ENCODE measurements around the gene NKX1-1.
"Not testable (repeated sequence)": the region's sequence is repeated elsewhere in the genome, so short reads cannot be mapped to it uniquely, and the experiment has no call there.

NKX1-1 gene

GRCh38 chr4:1394554-1395388 is 11.5 kb downstream of the NKX1-1 start:
- not testable (repeated sequence) for H3K4me2 ChIP-seq (ENCODE audit: low read depth, low read length); H3K9ac ChIP-seq (ENCODE audit: low read length); H3F3A ChIP-seq (ENCODE audit: insufficient read depth, low read length); H3K27me3 ChIP-seq (replicated peaks; ENCODE audit: insufficient read depth, low read length); H3K27ac ChIP-seq (ENCODE audit: low read length); H3K36me3 ChIP-seq (replicated peaks; ENCODE audit: insufficient read depth, low read length); H3K4me1 ChIP-seq (ENCODE audit: low read length); H3K9me3 ChIP-seq (replicated peaks; ENCODE audit: insufficient read depth, low read length); H2AFZ ChIP-seq (ENCODE audit: low read length); DNase-seq; H3K9me2 ChIP-seq (replicated peaks; ENCODE audit: insufficient read depth, low read length); H3K4me3 ChIP-seq (ENCODE audit: low read length); H3K79me2 ChIP-seq (ENCODE audit: low read length); H4K20me1 ChIP-seq (ENCODE audit: insufficient read depth, low read length)

DNA sequence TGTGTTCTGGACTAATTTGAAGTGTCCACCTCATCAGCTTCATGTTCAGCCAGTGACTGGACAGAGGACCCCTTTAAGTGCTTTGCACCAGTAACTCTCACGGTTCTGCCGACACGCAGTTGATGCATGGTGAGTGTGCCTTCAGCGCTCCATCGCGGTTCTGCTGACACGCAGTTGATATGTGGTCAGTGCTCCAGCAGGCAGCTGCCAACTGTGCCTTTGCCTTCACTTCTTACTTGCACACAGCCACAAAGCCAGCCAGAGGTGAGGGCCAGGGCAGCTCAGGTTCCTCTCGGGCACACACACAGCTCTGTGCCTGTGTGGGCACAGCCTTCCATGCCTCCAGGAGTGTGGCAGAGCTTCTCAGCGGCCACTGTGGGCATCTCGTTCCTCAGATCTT is 12.4 kb downstream of the NKX1-1 start:
- TF ChIP-seq EZH2phosphoT487 (IDR thresholded peaks at IDR 0.05; ENCODE audit: low read length) = no peak
- TF ChIP-seq CTCF (IDR thresholded peaks at IDR 0.05; ENCODE audit: low read length) = no peak
- TF ChIP-seq EZH2 (optimal IDR thresholded peaks at IDR 0.05; ENCODE audit: low read depth, low read length) = no peak
- no peak overlapping the region for H3K4me3 ChIP-seq (ENCODE audit: low read length)
- no peaks in the 10 kb centered on the region for H3K27me3 ChIP-seq (replicated peaks; ENCODE audit: insufficient read depth, low read length)

DNA sequence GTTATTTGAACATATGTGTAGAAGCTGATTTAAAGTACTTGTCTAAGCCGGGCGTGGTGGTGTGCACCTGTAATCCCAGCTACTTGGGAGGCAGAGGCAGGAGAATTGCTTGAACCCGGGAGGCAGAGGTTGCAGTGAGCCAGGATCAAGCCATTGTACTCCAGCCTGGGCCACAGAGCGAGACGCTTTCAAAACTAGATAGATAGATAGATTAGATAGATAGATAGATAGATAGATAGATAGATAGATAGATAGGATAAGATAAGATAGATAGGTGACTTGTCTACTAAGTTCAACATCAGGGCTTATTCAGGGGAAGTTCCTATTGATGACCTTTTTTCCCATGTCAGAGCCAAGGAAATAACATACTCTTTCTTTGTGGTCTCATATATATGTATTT is 12.9 kb downstream of the NKX1-1 start:
- H3K27me3 ChIP-seq (replicated peaks; ENCODE audit: insufficient read depth, low read length); H3K27ac ChIP-seq (ENCODE audit: low read length); H3K4me2 ChIP-seq (ENCODE audit: low read depth, low read length); H3K9me2 ChIP-seq (replicated peaks; ENCODE audit: insufficient read depth, low read length); H3K9ac ChIP-seq (ENCODE audit: low read length); H3K36me3 ChIP-seq (replicated peaks; ENCODE audit: insufficient read depth, low read length); H3F3A ChIP-seq (ENCODE audit: insufficient read depth, low read length); H3K4me3 ChIP-seq (ENCODE audit: low read length); H2AFZ ChIP-seq (ENCODE audit: low read length); H3K4me1 ChIP-seq (ENCODE audit: low read length); H3K79me2 ChIP-seq (ENCODE audit: low read length); H4K20me1 ChIP-seq (ENCODE audit: insufficient read depth, low read length); DNase-seq; H3K9me3 ChIP-seq (replicated peaks; ENCODE audit: insufficient read depth, low read length): not testable (repeated sequence)

More for the DNA sequence above, 12.4 kb downstream of the NKX1-1 start:
- H2AFZ ChIP-seq (ENCODE audit: low read length) = no peak overlapping the region
- no peak overlapping the region for H3K4me2 ChIP-seq (ENCODE audit: low read depth, low read length)
- DNase-seq = no peak
- H3K4me1 ChIP-seq (ENCODE audit: low read length) = no peaks in the 10 kb centered on the region
- no peaks in the 10 kb centered on the region for H4K20me1 ChIP-seq (ENCODE audit: insufficient read depth, low read length)
- no peaks in the 10 kb centered on the region for H3K9me2 ChIP-seq (replicated peaks; ENCODE audit: insufficient read depth, low read length)
- H3K9me3 ChIP-seq (replicated peaks; ENCODE audit: insufficient read depth, low read length) = no peaks in the 10 kb centered on the region; the same call in 1 of the 2 replicates
- no peak overlapping the region for H3K9ac ChIP-seq (ENCODE audit: low read length)
- no peaks in the 10 kb centered on the region for H3K79me2 ChIP-seq (ENCODE audit: low read length)
- no peak overlapping the region for H3K27ac ChIP-seq (ENCODE audit: low read length)
- no peaks in the 10 kb centered on the region for H3F3A ChIP-seq (ENCODE audit: insufficient read depth, low read length)
- no peaks in the 10 kb centered on the region for H3K36me3 ChIP-seq (replicated peaks; ENCODE audit: insufficient read depth, low read length)

GRCh38 chr4:1385373-1386340 is 20.6 kb downstream of the NKX1-1 start:
- H2AFZ ChIP-seq (ENCODE audit: low read length) = no peak overlapping the region
- no peak overlapping the region for H3K4me3 ChIP-seq (ENCODE audit: low read length)
- H3K9ac ChIP-seq (ENCODE audit: low read length) = no peak overlapping the region
- H3K9me3 ChIP-seq (replicated peaks; ENCODE audit: insufficient read depth, low read length) = no peaks in the 10 kb centered on the region; the same call in 1 of the 2 replicates
- H3K27ac ChIP-seq (ENCODE audit: low read length) = no peak overlapping the region
- no peak for DNase-seq
- H3K27me3 ChIP-seq (replicated peaks; ENCODE audit: insufficient read depth, low read length) = no peaks in the 10 kb centered on the region
- H3K9me2 ChIP-seq (replicated peaks; ENCODE audit: insufficient read depth, low read length) = no peaks in the 10 kb centered on the region
- no peaks in the 10 kb centered on the region for H3K79me2 ChIP-seq (ENCODE audit: low read length)
- H4K20me1 ChIP-seq (ENCODE audit: insufficient read depth, low read length) = no peaks in the 10 kb centered on the region
- no peak for TF ChIP-seq EZH2 (optimal IDR thresholded peaks at IDR 0.05; ENCODE audit: low read depth, low read length)
- no peak for TF ChIP-seq EZH2phosphoT487 (IDR thresholded peaks at IDR 0.05; ENCODE audit: low read length)
- TF ChIP-seq CTCF (IDR thresholded peaks at IDR 0.05; ENCODE audit: low read length) = no peak
- H3K4me2 ChIP-seq (ENCODE audit: low read depth, low read length) = no peak overlapping the region
- H3K4me1 ChIP-seq (ENCODE audit: low read length) = no peaks in the 10 kb centered on the region
- no peaks in the 10 kb centered on the region for H3K36me3 ChIP-seq (replicated peaks; ENCODE audit: insufficient read depth, low read length)
- H3F3A ChIP-seq (ENCODE audit: insufficient read depth, low read length) = no peaks in the 10 kb centered on the region

All from MM.1S (cell line).